HepG2 (cell line): Measurements from ENCODE around the gene MAS1L. TPM values are rescaled to one million over a fixed set of nuclear protein-coding genes. Genes with fewer than 3 reads are reported as not detected.

Source experiments
- ATAC-seq: fragments of 200-7000 bp; cut with Tn5 transposase; 3 replicates; pipeline ENCODE4 v1.9.1; 2020; ENCODE audit warnings: mild to moderate bottlenecking, moderate library complexity
- BruUV-seq: library from RNA; stranded (reverse); fragments of 400-500 nt; replicated peaks from 2 replicates; lab custom pipeline; 2021; lab: Mats Ljungman, UMichigan
- CTCF ChIA-PET: fragments of 300-600 bp; formaldehyde crosslinking; extraction: SDS; loops from one replicate; lab custom pipeline; 2021; ENCODE audit warnings: low total read pairs, inconsistent platforms, low intra/inter-chr PET ratio; lab: Yijun Ruan, JAX
- POLR2A ChIA-PET: fragments of 350-600 bp; sonication (Branson Sonifier 250); formaldehyde crosslinking; loops from one replicate; lab custom pipeline; 2020; ENCODE audit warnings: antibody characterized with exemption, inconsistent platforms; lab: Yijun Ruan, JAX
- DNase-seq: peaks from one replicate; pipeline ENCODE4 v3.0.0-alpha.2; 2015; ENCODE audit warnings: low spot score
- FAIRE-seq: peaks from 3 replicates; lab custom pipeline; 2011; peaks lifted over from hg19 to GRCh38; lab: Jason Lieb, UNC
- H2AFZ ChIP-seq: one replicate; pipeline ENCODE4 v1.6.1; 2011; ENCODE audit warnings: low read length, inconsistent platforms
- H3K27ac ChIP-seq: fragments of 300-600 bp; 3 replicates; pipeline ENCODE4 v1.8.0; 2011; ENCODE audit warnings: mixed run types, mild to moderate bottlenecking, mixed read lengths, low read length, inconsistent platforms; ENCODE audit not compliant: insufficient read depth; ENCODE audit errors: extremely low read length
- H3K27me3 ChIP-seq, 2 experiments: fragments of 200-600 bp in 1 of 2; 2 replicates in 1 of 2; 3 replicates in 1 of 2; pipeline versions ENCODE4 v1.6.0 to v1.8.0; 2011; ENCODE audit warnings: low read length in 2 of 2, mild to moderate bottlenecking in 2 of 2, moderate library complexity in 2 of 2, inconsistent platforms in 1 of 2; ENCODE audit not compliant: insufficient read depth in 2 of 2, control insufficient read depth in 1 of 2
- H3K36me3 ChIP-seq, 2 experiments: fragments of 200-600 bp in 1 of 2; replicated peaks in 1 of 2; 2 replicates in 1 of 2; 3 replicates in 1 of 2; pipeline versions ENCODE4 v1.5.1 to v1.8.0; 2011; ENCODE audit warnings: low read length in 2 of 2, inconsistent platforms in 1 of 2; ENCODE audit not compliant: insufficient read depth in 2 of 2, control insufficient read depth in 1 of 2
- H3K4me1 ChIP-seq: 2 replicates; pipeline ENCODE4 v1.5.1; 2012; ENCODE audit warnings: low read length, inconsistent platforms; ENCODE audit not compliant: insufficient read depth
- H3K4me2 ChIP-seq: 2 replicates; pipeline ENCODE4 v1.6.0; 2011; ENCODE audit warnings: low read depth, low read length, inconsistent platforms
- H3K4me3 ChIP-seq, 3 experiments: fragments of 200-600 bp in 1 of 3; sonication (generic), shearing (Covaris generic) in 1 of 3; replicated peaks in 1 of 3; 2 replicates each; pipeline ENCODE4 v1.5.1; 2011 to 2016; ENCODE audit warnings: low read length in 3 of 3, inconsistent platforms in 2 of 3, low read depth in 2 of 3, mild to moderate bottlenecking in 2 of 3, control low read depth in 1 of 3, mixed read lengths in 1 of 3; ENCODE audit not compliant: insufficient read depth in 1 of 3
- H3K79me2 ChIP-seq: one replicate; pipeline ENCODE4 v1.6.1; 2011; ENCODE audit warnings: low read length, inconsistent platforms; ENCODE audit not compliant: insufficient read depth
- H3K9ac ChIP-seq: 2 replicates; pipeline ENCODE4 v1.6.0; 2011; ENCODE audit warnings: mild to moderate bottlenecking, low read depth, low read length, inconsistent platforms; ENCODE audit not compliant: insufficient read depth
- H3K9me3 ChIP-seq: 2 replicates; pipeline ENCODE4 v1.5.1; 2012; ENCODE audit warnings: mild to moderate bottlenecking, low read length
- H4K20me1 ChIP-seq: 2 replicates; pipeline ENCODE4 v1.6.0; 2011; ENCODE audit warnings: inconsistent platforms, mild to moderate bottlenecking, low read length, moderate library complexity; ENCODE audit not compliant: insufficient read depth
- CBFB ChIP-seq: sonication (generic); formaldehyde crosslinking; IDR thresholded peaks from 2 replicates; pipeline ENCODE4 v1.4.0; 2020; ENCODE audit warnings: missing genetic modification reagents
- FOXP1 ChIP-seq, 2 experiments: fragments of 450-650 bp in 1 of 2; IDR thresholded peaks; 2 replicates each; pipeline ENCODE4 v1.6.1; 2017 to 2018; ENCODE audit warnings: antibody characterized with exemption in 1 of 2
- NFKB2 ChIP-seq: sonication (generic); formaldehyde crosslinking; IDR thresholded peaks from 2 replicates; pipeline ENCODE4 v1.4.0; 2020; ENCODE audit warnings: missing genetic modification reagents, borderline replicate concordance
- ZNF451 ChIP-seq: sonication (generic); formaldehyde crosslinking; IDR thresholded peaks from 2 replicates; pipeline ENCODE4 v1.5.0; 2020; ENCODE audit warnings: mild to moderate bottlenecking, missing genetic modification reagents
- ZNF644 ChIP-seq: IDR thresholded peaks from 2 replicates; pipeline ENCODE4 v1.6.1; 2016; ENCODE audit warnings: low read depth
- WGBS: methylation state at CpG from one replicate; pipeline ENCODE4 v1.1.6; 2017; ENCODE audit warnings: low lambda C conversion rate; 5-methylcytosine and 5-hydroxymethylcytosine counted together
- in situ Hi-C: cut with HindIII; loops from 2 replicates; pipeline ENCODE4 v1.10.0; 2017; ENCODE audit warnings: low pct_unique_long_range_greater_than_20kb; ENCODE audit not compliant: extremely low pct_ligation_motif_present
- intact Hi-C: fragments of 100-400 bp; cut with micrococcal nuclease; formaldehyde crosslinking; loops from one replicate; pipeline ENCODE4 v1.10.0; 2022; ENCODE audit not compliant: unreplicated experiment
- polyA plus RNA-seq, 8 experiments: library from polyadenylated mRNA; depleted of rRNA in 3 of 8; stranded (reverse) in 7 of 8; unstranded in 1 of 8; fragments of >200 nt; fragmentation: Illumina TruSeq in 4 of 8; extraction: Trizol in 4 of 8; gene quantifications; 2 replicates each; pipeline versions ENCODE4 v1.2.1 to v1.2.3, GENCODE V29; 2011 to 2016; ENCODE audit warnings: low read depth in 4 of 8, missing spikeins in 1 of 8, mixed read lengths in 1 of 8; ENCODE audit not compliant: insufficient read depth in 1 of 8
- total RNA-seq, 5 experiments: library from RNA; depleted of rRNA; stranded (reverse); fragments of >200 nt; fragmentation: Illumina TruSeq; extraction: Trizol; gene quantifications; 2 replicates each; pipeline ENCODE4 v1.2.3, GENCODE V29; 2016; ENCODE audit warnings: low read depth in 1 of 5
- TF ChIP-seq, protein P1 (sequence below): sonication (generic); formaldehyde crosslinking; conservative IDR thresholded peaks from 2 replicates; pipeline ENCODE4 v1.8.0; 2022; ENCODE audit warnings: mild to moderate bottlenecking, moderate library complexity, missing genetic modification reagents
- TF ChIP-seq, protein P2 (sequence below): sonication (generic); formaldehyde crosslinking; IDR thresholded peaks from 2 replicates; pipeline ENCODE4 v1.5.0; 2020; ENCODE audit warnings: missing genetic modification reagents, mild to moderate bottlenecking, borderline replicate concordance
- TF ChIP-seq, protein P3 (sequence below): sonication (generic); formaldehyde crosslinking; conservative IDR thresholded peaks from 2 replicates; pipeline ENCODE4 v1.8.0; 2022; ENCODE audit warnings: missing genetic modification reagents
- TF ChIP-seq, protein P4 (sequence below): sonication (generic); formaldehyde crosslinking; conservative IDR thresholded peaks from 2 replicates; pipeline ENCODE4 v1.4.0; 2020; ENCODE audit warnings: mild to moderate bottlenecking, missing genetic modification reagents, moderate library complexity
- TF ChIP-seq, protein P5 (sequence below): sonication (generic); formaldehyde crosslinking; IDR thresholded peaks from 2 replicates; pipeline ENCODE4 v1.8.0; 2022; ENCODE audit warnings: missing genetic modification reagents, mild to moderate bottlenecking, borderline replicate concordance
- TF ChIP-seq, protein P6 (sequence below): sonication (generic); formaldehyde crosslinking; IDR thresholded peaks from 2 replicates; pipeline ENCODE4 v1.5.0; 2020; ENCODE audit warnings: missing genetic modification reagents

Gene MAS1L
- total and polyA plus RNA-seq, 2 of the 13 experiments (the other 11 are each of a cell fraction or from before 2014, with no cell fraction given): not detected

DNA sequence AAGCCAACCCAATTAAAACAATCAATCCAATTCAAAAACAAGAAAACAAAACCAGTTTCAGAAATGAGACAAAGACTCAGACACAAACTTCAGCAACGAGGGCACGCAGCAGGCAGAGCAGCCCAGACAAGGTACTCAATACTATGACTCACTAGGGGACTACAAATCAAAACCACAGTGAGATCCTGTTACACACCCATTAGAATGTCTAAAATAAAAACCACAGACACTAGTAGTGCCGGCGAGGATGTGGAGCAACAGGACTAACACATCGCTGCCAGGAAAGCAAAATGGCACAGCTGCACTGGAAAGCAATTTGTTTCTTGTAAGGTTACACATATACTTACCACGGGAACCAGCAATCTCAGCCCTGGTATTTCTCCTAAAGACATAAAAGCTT is 28.4 kb upstream of the MAS1L start (continued):
- TF ChIP-seq, protein P1, sequence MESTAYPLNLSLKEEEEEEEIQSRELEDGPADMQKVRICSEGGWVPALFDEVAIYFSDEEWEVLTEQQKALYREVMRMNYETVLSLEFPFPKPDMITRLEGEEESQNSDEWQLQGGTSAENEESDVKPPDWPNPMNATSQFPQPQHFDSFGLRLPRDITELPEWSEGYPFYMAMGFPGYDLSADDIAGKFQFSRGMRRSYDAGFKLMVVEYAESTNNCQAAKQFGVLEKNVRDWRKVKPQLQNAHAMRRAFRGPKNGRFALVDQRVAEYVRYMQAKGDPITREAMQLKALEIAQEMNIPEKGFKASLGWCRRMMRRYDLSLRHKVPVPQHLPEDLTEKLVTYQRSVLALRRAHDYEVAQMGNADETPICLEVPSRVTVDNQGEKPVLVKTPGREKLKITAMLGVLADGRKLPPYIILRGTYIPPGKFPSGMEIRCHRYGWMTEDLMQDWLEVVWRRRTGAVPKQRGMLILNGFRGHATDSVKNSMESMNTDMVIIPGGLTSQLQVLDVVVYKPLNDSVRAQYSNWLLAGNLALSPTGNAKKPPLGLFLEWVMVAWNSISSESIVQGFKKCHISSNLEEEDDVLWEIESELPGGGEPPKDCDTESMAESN (CRISPR knock-in tag): no peak
- no peak for TF ChIP-seq ZNF644
- TF ChIP-seq, all 625 proteins: peak for 0

DNA sequence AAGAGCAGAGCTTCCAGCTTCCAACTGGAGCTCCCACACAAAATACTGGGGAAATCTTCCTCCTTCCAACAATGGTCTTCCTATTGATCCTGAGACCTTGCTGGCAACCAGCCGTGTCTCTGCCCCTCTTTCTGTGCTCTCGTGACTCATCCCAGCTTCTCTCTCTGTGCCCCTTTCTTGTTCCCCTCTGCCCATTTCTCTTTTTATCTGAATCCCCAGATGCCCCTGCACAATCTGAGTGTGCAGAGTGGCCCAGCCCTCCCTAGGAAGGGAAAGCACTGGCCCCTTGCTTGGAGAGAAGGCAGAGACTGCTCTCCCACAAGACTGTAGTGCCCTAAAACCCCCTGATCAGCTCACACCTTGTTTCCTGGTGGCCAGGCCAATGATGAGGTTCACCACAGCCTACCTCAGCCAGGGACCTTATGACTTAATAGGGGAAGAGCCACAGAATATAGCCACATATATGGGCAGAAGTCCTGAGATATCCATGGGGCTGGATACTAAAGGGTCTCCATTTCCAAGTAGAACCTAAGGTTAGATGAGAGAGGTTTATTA is 23.1 kb upstream of the MAS1L start:
- Histone ChIP-seq H3K9ac (no peak overlapping the region), H3K27me3 (peaks cover 0 to 17% of the 10 kb centered on the region in 2 experiments; a peak in 2 of 5 replicates), H3K4me1 (no peaks in the 10 kb centered on the region), H3K79me2 (no peaks in the 10 kb centered on the region), H3K36me3 (no peaks in the 10 kb centered on the region), H3K9me3 (no peaks in the 10 kb centered on the region), H3K4me3 (no peak overlapping the region), H2AFZ (no peak overlapping the region), H4K20me1 (no peaks in the 10 kb centered on the region), H3K4me2 (no peak overlapping the region), H3K27ac (no peak overlapping the region)
- 2% methylated on average over 2 of the region's 2 CpGs for WGBS
- ChIA-PET POLR2A (no interaction called here), CTCF (no interaction called here)
- FAIRE-seq (no peak), DNase-seq (no peak), ATAC-seq (no peak)
- BruUV-seq: no TSS peak
- intact Hi-C loops: no loop called here
- in situ Hi-C loops: no loop called here
- TF ChIP-seq, protein P2, sequence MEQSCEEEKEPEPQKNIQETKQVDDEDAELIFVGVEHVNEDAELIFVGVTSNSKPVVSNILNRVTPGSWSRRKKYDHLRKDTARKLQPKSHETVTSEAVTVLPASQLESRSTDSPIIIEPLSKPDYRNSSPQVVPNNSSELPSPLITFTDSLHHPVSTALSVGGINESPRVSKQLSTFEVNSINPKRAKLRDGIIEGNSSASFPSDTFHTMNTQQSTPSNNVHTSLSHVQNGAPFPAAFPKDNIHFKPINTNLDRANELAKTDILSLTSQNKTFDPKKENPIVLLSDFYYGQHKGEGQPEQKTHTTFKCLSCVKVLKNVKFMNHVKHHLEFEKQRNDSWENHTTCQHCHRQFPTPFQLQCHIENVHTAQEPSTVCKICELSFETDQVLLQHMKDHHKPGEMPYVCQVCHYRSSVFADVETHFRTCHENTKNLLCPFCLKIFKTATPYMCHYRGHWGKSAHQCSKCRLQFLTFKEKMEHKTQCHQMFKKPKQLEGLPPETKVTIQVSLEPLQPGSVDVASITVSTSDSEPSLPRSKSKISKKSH (CRISPR knock-in tag): no peak
- TF ChIP-seq, protein P3, sequence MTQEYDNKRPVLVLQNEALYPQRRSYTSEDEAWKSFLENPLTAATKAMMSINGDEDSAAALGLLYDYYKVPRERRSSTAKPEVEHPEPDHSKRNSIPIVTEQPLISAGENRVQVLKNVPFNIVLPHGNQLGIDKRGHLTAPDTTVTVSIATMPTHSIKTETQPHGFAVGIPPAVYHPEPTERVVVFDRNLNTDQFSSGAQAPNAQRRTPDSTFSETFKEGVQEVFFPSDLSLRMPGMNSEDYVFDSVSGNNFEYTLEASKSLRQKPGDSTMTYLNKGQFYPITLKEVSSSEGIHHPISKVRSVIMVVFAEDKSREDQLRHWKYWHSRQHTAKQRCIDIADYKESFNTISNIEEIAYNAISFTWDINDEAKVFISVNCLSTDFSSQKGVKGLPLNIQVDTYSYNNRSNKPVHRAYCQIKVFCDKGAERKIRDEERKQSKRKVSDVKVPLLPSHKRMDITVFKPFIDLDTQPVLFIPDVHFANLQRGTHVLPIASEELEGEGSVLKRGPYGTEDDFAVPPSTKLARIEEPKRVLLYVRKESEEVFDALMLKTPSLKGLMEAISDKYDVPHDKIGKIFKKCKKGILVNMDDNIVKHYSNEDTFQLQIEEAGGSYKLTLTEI (CRISPR knock-in tag): no peak
- no peak for TF ChIP-seq NFKB2
- TF ChIP-seq, protein P4, sequence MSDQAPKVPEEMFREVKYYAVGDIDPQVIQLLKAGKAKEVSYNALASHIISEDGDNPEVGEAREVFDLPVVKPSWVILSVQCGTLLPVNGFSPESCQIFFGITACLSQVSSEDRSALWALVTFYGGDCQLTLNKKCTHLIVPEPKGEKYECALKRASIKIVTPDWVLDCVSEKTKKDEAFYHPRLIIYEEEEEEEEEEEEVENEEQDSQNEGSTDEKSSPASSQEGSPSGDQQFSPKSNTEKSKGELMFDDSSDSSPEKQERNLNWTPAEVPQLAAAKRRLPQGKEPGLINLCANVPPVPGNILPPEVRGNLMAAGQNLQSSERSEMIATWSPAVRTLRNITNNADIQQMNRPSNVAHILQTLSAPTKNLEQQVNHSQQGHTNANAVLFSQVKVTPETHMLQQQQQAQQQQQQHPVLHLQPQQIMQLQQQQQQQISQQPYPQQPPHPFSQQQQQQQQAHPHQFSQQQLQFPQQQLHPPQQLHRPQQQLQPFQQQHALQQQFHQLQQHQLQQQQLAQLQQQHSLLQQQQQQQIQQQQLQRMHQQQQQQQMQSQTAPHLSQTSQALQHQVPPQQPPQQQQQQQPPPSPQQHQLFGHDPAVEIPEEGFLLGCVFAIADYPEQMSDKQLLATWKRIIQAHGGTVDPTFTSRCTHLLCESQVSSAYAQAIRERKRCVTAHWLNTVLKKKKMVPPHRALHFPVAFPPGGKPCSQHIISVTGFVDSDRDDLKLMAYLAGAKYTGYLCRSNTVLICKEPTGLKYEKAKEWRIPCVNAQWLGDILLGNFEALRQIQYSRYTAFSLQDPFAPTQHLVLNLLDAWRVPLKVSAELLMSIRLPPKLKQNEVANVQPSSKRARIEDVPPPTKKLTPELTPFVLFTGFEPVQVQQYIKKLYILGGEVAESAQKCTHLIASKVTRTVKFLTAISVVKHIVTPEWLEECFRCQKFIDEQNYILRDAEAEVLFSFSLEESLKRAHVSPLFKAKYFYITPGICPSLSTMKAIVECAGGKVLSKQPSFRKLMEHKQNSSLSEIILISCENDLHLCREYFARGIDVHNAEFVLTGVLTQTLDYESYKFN: no peak
- no peak for TF ChIP-seq FOXP1 (IDR thresholded peaks at IDR 0.05)
- TF ChIP-seq FOXP1 (CRISPR knock-in tag; IDR thresholded peaks at IDR 0.05): no peak
- no peak for TF ChIP-seq ZNF451
- TF ChIP-seq, protein P5, sequence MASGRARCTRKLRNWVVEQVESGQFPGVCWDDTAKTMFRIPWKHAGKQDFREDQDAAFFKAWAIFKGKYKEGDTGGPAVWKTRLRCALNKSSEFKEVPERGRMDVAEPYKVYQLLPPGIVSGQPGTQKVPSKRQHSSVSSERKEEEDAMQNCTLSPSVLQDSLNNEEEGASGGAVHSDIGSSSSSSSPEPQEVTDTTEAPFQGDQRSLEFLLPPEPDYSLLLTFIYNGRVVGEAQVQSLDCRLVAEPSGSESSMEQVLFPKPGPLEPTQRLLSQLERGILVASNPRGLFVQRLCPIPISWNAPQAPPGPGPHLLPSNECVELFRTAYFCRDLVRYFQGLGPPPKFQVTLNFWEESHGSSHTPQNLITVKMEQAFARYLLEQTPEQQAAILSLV (CRISPR knock-in tag): no peak
- TF ChIP-seq CBFB (CRISPR knock-in tag): no peak
- TF ChIP-seq, protein P6, sequence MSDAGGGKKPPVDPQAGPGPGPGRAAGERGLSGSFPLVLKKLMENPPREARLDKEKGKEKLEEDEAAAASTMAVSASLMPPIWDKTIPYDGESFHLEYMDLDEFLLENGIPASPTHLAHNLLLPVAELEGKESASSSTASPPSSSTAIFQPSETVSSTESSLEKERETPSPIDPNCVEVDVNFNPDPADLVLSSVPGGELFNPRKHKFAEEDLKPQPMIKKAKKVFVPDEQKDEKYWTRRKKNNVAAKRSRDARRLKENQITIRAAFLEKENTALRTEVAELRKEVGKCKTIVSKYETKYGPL (CRISPR knock-in tag): no peak
